IMR-90 (cell line): ENCODE results near the gene IL2. TPM values are rescaled to one million over a fixed set of nuclear protein-coding genes. Genes with fewer than 3 reads are reported as not detected.

Source experiments
- ATAC-seq: fragments of 200-7000 bp; cut with Tn5 transposase; 2 replicates; pipeline ENCODE4 v1.9.1; 2020; ENCODE audit warnings: low read depth, mild to moderate bottlenecking, moderate library complexity
- BruUV-seq: library from RNA; stranded (reverse); fragments of 400-500 nt; replicated peaks from 2 replicates; lab custom pipeline; 2021; lab: Mats Ljungman, UMichigan
- CTCF ChIA-PET: fragments of 300-600 bp; formaldehyde crosslinking; extraction: SDS; loops from one replicate; lab custom pipeline; 2021; ENCODE audit warnings: antibody characterized with exemption; lab: Yijun Ruan, JAX
- POLR2A ChIA-PET: fragments of 300-600 bp; sonication (Branson Sonifier 250); formaldehyde crosslinking; loops from one replicate; lab custom pipeline; 2022; ENCODE audit warnings: antibody characterized with exemption; ENCODE audit not compliant: unreplicated experiment; lab: Charles Lee
- DNase-seq: peaks from one replicate; pipeline ENCODE4 v3.0.0; 2013
- H2AFZ ChIP-seq: replicated peaks from 2 replicates; pipeline ENCODE3; 2013; ENCODE audit warnings: low read length, mild to moderate bottlenecking; ENCODE audit not compliant: poor library complexity
- H2AK5ac ChIP-seq: 2 replicates; pipeline ENCODE4 v1.6.1; 2013; ENCODE audit warnings: low read depth, low read length, inconsistent platforms
- H2AK9ac ChIP-seq: replicated peaks from 2 replicates; pipeline ENCODE3; 2013; ENCODE audit warnings: mild to moderate bottlenecking, low read depth, low read length, moderate library complexity; ENCODE audit not compliant: poor library complexity
- H2BK120ac ChIP-seq: 2 replicates; pipeline ENCODE4 v1.6.1; 2013; ENCODE audit warnings: low read depth, low read length, inconsistent platforms
- H2BK15ac ChIP-seq: 3 replicates; pipeline ENCODE4 v1.6.1; 2013; ENCODE audit warnings: low read depth, low read length, inconsistent platforms
- H2BK20ac ChIP-seq: 2 replicates; pipeline ENCODE4 v1.6.1; 2013; ENCODE audit warnings: low read depth, mild to moderate bottlenecking, inconsistent platforms, low read length, moderate library complexity
- H2BK5ac ChIP-seq: 2 replicates; pipeline ENCODE4 v1.6.1; 2013; ENCODE audit warnings: mild to moderate bottlenecking, low read depth, low read length, inconsistent platforms; ENCODE audit not compliant: poor library complexity, severe bottlenecking
- H3K14ac ChIP-seq: replicated peaks from 2 replicates; pipeline ENCODE4 v1.6.1; 2013; ENCODE audit warnings: low read depth, low read length, inconsistent platforms
- H3K18ac ChIP-seq: 2 replicates; pipeline ENCODE4 v1.6.1; 2013; ENCODE audit warnings: low read depth, low read length, control low read depth
- H3K23ac ChIP-seq: 2 replicates; pipeline ENCODE4 v1.6.1; 2013; ENCODE audit warnings: low read depth, low read length, inconsistent platforms
- H3K27ac ChIP-seq: 2 replicates; pipeline ENCODE4 v1.5.1; 2013; ENCODE audit warnings: mild to moderate bottlenecking, control low read depth, low read length; ENCODE audit not compliant: insufficient read depth
- H3K27me3 ChIP-seq: 2 replicates; pipeline ENCODE4 v1.6.1; 2013; ENCODE audit warnings: low read length; ENCODE audit not compliant: control insufficient read depth, insufficient read depth
- H3K36me3 ChIP-seq: 2 replicates; pipeline ENCODE4 v1.6.1; 2013; ENCODE audit warnings: low read length, mixed read lengths; ENCODE audit not compliant: control insufficient read depth, insufficient read depth
- H3K4ac ChIP-seq: 2 replicates; pipeline ENCODE4 v1.6.1; 2013; ENCODE audit warnings: low read depth, low read length, inconsistent platforms
- H3K4me1 ChIP-seq: 2 replicates; pipeline ENCODE4 v1.6.1; 2013; ENCODE audit warnings: low read length, mixed read lengths; ENCODE audit not compliant: control insufficient read depth, insufficient read depth
- H3K4me2 ChIP-seq: 2 replicates; pipeline ENCODE4 v1.6.1; 2013; ENCODE audit warnings: low read depth, mild to moderate bottlenecking, control low read depth, low read length, moderate library complexity
- H3K4me3 ChIP-seq: 2 replicates; pipeline ENCODE4 v1.5.1; 2013; ENCODE audit warnings: low read depth, mild to moderate bottlenecking, control low read depth, low read length, moderate library complexity; ENCODE audit not compliant: insufficient read depth
- H3K56ac ChIP-seq: 2 replicates; pipeline ENCODE4 v1.6.1; 2013; ENCODE audit warnings: low read length, inconsistent platforms; ENCODE audit not compliant: insufficient read depth; ENCODE audit errors: extremely low read depth
- H3K79me1 ChIP-seq, 2 experiments: 2 replicates each; pipeline ENCODE4 v1.6.1; 2013; ENCODE audit warnings: low read length in 2 of 2, inconsistent platforms in 1 of 2, low read depth in 1 of 2
- H3K9ac ChIP-seq: 2 replicates; pipeline ENCODE4 v1.6.1; 2013; ENCODE audit warnings: low read depth, low read length, control low read depth
- H3K9me1 ChIP-seq: 2 replicates; pipeline ENCODE4 v1.6.1; 2013; ENCODE audit warnings: low read length, inconsistent platforms; ENCODE audit not compliant: insufficient read depth
- H3K9me3 ChIP-seq: 2 replicates; pipeline ENCODE4 v1.6.1; 2013; ENCODE audit warnings: low read length; ENCODE audit not compliant: control insufficient read depth, insufficient read depth
- H4K20me1 ChIP-seq: 2 replicates; pipeline ENCODE4 v1.6.1; 2013; ENCODE audit warnings: low read length, inconsistent platforms; ENCODE audit not compliant: insufficient read depth
- H4K5ac ChIP-seq: 2 replicates; pipeline ENCODE4 v1.6.1; 2013; ENCODE audit warnings: mild to moderate bottlenecking, low read depth, low read length, control low read depth
- H4K8ac ChIP-seq, 2 experiments: 2 replicates each; pipeline ENCODE4 v1.6.1; 2013; ENCODE audit warnings: low read depth in 2 of 2, low read length in 2 of 2, control low read depth in 1 of 2, inconsistent platforms in 1 of 2
- H4K91ac ChIP-seq: 2 replicates; pipeline ENCODE4 v1.6.1; 2013; ENCODE audit warnings: low read depth, low read length, inconsistent platforms; ENCODE audit not compliant: insufficient read depth
- BHLHE40 ChIP-seq: fragments of 150-350 bp; IDR thresholded peaks from 2 replicates; pipeline ENCODE4 v1.6.1; 2016; ENCODE audit warnings: mild to moderate bottlenecking, low read depth, low read length
- CEBPB ChIP-seq: IDR thresholded peaks from 2 replicates; pipeline ENCODE4 v1.6.1; 2012; ENCODE audit warnings: low read depth, low read length, improper control_type of control experiment
- ELK1 ChIP-seq: fragments of 150-350 bp; IDR thresholded peaks from 2 replicates; pipeline ENCODE4 v1.6.1; 2016; ENCODE audit warnings: low read depth, mild to moderate bottlenecking, low read length, moderate library complexity, borderline replicate concordance
- MAFK ChIP-seq: IDR thresholded peaks from 2 replicates; pipeline ENCODE4 v1.6.1; 2012; ENCODE audit warnings: low read depth, low read length, improper control_type of control experiment
- MAZ ChIP-seq: IDR thresholded peaks from 2 replicates; pipeline ENCODE4 v1.6.1; 2012; ENCODE audit warnings: low read depth, mild to moderate bottlenecking, low read length, improper control_type of control experiment, moderate library complexity, borderline replicate concordance
- RFX5 ChIP-seq: IDR thresholded peaks from 2 replicates; pipeline ENCODE4 v1.8.0; 2012; ENCODE audit warnings: low read depth, mild to moderate bottlenecking, low read length, moderate library complexity
- WGBS, 2 experiments: methylation state at CpG; one replicate each; pipeline versions ENCODE4 v1.1.5 to v1.1.7; 2013; ENCODE audit warnings: missing lambda C conversion rate in 2 of 2; ENCODE audit not compliant: insufficient read length in 1 of 2; ENCODE audit errors: extremely low coverage in 2 of 2; 5-methylcytosine and 5-hydroxymethylcytosine counted together
- dilution Hi-C: fragments of 300-500 bp; cut with HindIII; formaldehyde crosslinking; loops from one replicate; pipeline ENCODE4 v1.14.3; 2018; ENCODE audit warnings: low sequenced_read_pairs; ENCODE audit not compliant: unreplicated experiment
- in situ Hi-C: fragments of 300-500 bp; cut with MboI; formaldehyde crosslinking; loops from 3 replicates; pipeline ENCODE4 v1.14.3; 2019; ENCODE audit warnings: low sequenced_read_pairs, inconsistent platforms, mixed read lengths
- intact Hi-C: fragments of 100-400 bp; cut with micrococcal nuclease; formaldehyde crosslinking; loops from 2 replicates; pipeline ENCODE4 v1.10.0; 2022
- polyA plus RNA-seq, 3 experiments: library from polyadenylated mRNA; depleted of rRNA; stranded (reverse); fragments of >200 nt; gene quantifications; 2 replicates each; pipeline ENCODE4 v1.2.3, GENCODE V29; 2012; ENCODE audit warnings: low replicate concordance in 1 of 3
- total RNA-seq: library from RNA; depleted of rRNA; stranded (reverse); fragments of >200 nt; gene quantifications from 2 replicates; pipeline ENCODE4 v1.2.3, GENCODE V29; 2012

The IL2 gene
- total and polyA plus RNA-seq, 2 of the 4 experiments (the other 2 are of a cell fraction) = not detected

DNA sequence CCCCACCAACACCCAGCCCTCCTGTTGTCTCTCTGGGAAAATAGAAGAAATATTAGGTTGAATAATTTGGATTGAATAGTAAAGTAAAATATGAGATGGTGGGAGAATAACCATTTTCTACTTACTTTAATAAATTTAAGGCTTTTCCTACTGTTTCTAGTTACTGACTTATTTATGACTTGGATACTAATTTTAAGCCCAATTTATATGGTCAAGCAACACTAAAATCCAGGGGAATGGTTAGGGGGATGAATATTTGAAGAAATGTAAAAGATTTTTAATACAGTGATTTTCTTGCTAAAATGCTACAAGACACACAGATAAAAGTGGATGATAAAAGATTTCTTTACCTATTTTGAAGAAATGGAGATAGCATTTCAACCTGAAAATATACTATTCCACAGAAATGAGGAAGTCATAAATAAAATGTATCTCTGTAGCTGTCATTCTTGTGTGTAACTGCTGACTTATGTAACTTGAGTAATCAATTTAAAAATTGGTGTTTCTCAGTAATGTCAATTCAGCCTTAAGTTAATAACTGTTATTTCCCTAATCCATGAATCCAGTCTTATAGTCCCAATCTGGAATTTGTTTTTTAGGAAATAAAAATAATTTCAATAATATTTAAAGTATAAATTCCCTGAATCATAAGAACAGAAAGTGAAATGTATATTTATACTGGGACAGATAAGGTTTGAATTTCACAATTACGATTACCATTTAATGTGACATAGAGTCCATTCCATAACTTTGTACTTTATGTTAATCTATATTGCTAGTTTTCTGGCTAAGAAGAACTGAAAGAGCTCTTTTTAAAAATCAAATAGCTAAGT is 24.3 kb upstream of the IL2 start (continued):
- no peak for TF ChIP-seq CEBPB

- no TSS peak for BruUV-seq
- no peak overlapping the region for H2BK120ac ChIP-seq
- H3K4me2 ChIP-seq = no peak overlapping the region
- H3K56ac ChIP-seq = no peak overlapping the region
- no peak overlapping the region for H3K18ac ChIP-seq
- no peaks in the 10 kb centered on the region; the same call in 1 of the 2 replicates for H3K27me3 ChIP-seq
- no peaks in the 10 kb centered on the region for H3K9me1 ChIP-seq
- in situ Hi-C loops = no loop called here
- no peaks in the 10 kb centered on the region for H3K79me1 ChIP-seq
- H2AK9ac ChIP-seq = no peak overlapping the region
- DNase-seq = peak; percentile 44
- H4K91ac ChIP-seq = no peak overlapping the region
- no peak overlapping the region for H4K8ac ChIP-seq
- H2BK5ac ChIP-seq = no peak overlapping the region
- peak; percentile 74 for ATAC-seq
- no peak overlapping the region for H2AK5ac ChIP-seq
- 10% methylated on average over 2 of the region's 5 CpGs; no CpG with 5 or more reads in 1 of the 2 experiments for WGBS, 2 experiments
- no peak overlapping the region for H3K4me3 ChIP-seq
- H3K14ac ChIP-seq = no peak overlapping the region
- H4K5ac ChIP-seq = no peak overlapping the region
- H3K4ac ChIP-seq = no peak overlapping the region
- no peak overlapping the region for H3K27ac ChIP-seq
- H3K36me3 ChIP-seq = no peaks in the 10 kb centered on the region
- TF ChIP-seq RFX5 (no peak), MAZ (no peak), BHLHE40 (no peak), CEBPB (no peak), MAFK (no peak), ELK1 (no peak)
- CTCF ChIA-PET = no interaction called here
- no peaks in the 10 kb centered on the region; the same call in 1 of the 2 replicates for H3K4me1 ChIP-seq
- no peak overlapping the region for H2BK20ac ChIP-seq
- intact Hi-C loops = no loop called here
- H2BK15ac ChIP-seq = no peak overlapping the region
- POLR2A ChIA-PET = no interaction called here
- H3K9me3 ChIP-seq = no peaks in the 10 kb centered on the region
- no peaks in the 10 kb centered on the region for H4K20me1 ChIP-seq
- dilution Hi-C loops = no loop called here
- H3K9ac ChIP-seq = no peak overlapping the region
- H2AFZ ChIP-seq = peak overlapping the region; percentile 74
- no peak overlapping the region for H3K23ac ChIP-seq
Measured at GRCh38 chr4:122479935-122480416, 23.5 kb upstream of the IL2 start.
